Measurements from ENCODE around the gene ASGR2.

Gene ASGR2

GRCh38 chr17:7083592-7083991 is 31.0 kb downstream of the ASGR2 start:
- no peak for TF ChIP-seq PAX5 (IDR thresholded peaks at IDR 0.05; ENCODE audit: insufficient read depth, low read length, severe bottlenecking)
- TF ChIP-seq POLR2A (IDR thresholded peaks at IDR 0.05; ENCODE audit: low read depth, low read length), result no peak
- no peak for TF ChIP-seq TAF1 (IDR thresholded peaks at IDR 0.05; ENCODE audit: low read depth, low read length)
- TF ChIP-seq SPI1 (IDR thresholded peaks at IDR 0.05; ENCODE audit: low read depth, low read length), result no peak
- TF ChIP-seq POLR2AphosphoS5 (IDR thresholded peaks at IDR 0.05; ENCODE audit: low read depth, low read length), result no peak
- TF ChIP-seq POU2F2 (IDR thresholded peaks at IDR 0.05; ENCODE audit: low read depth, low read length), result no peak
- DNase-seq (ENCODE audit: insufficient read length, low spot score), result no peak
- no peak for FAIRE-seq

GRCh38 chr17:7081341-7082062 is 33.1 kb downstream of the ASGR2 start:
- TF ChIP-seq POU2F2 (IDR thresholded peaks at IDR 0.05; ENCODE audit: low read depth, low read length) (no peak), SPI1 (IDR thresholded peaks at IDR 0.05; ENCODE audit: low read depth, low read length) (no peak), TAF1 (IDR thresholded peaks at IDR 0.05; ENCODE audit: low read depth, low read length) (no peak), POLR2AphosphoS5 (IDR thresholded peaks at IDR 0.05; ENCODE audit: low read depth, low read length) (no peak), PAX5 (IDR thresholded peaks at IDR 0.05; ENCODE audit: insufficient read depth, low read length, severe bottlenecking) (no peak), POLR2A (IDR thresholded peaks at IDR 0.05; ENCODE audit: low read depth, low read length) (no peak)
- FAIRE-seq (peak; percentile 9), DNase-seq (ENCODE audit: insufficient read length, low spot score) (no peak)

GRCh38 chr17:7080456-7081041 is 34.1 kb downstream of the ASGR2 start:
- DNase-seq (ENCODE audit: insufficient read length, low spot score), result no peak
- FAIRE-seq, result no peak
- no peak for TF ChIP-seq POLR2AphosphoS5 (IDR thresholded peaks at IDR 0.05; ENCODE audit: low read depth, low read length)
- TF ChIP-seq PAX5 (IDR thresholded peaks at IDR 0.05; ENCODE audit: insufficient read depth, low read length, severe bottlenecking), result no peak
- TF ChIP-seq POLR2A (IDR thresholded peaks at IDR 0.05; ENCODE audit: low read depth, low read length), result no peak
- no peak for TF ChIP-seq POU2F2 (IDR thresholded peaks at IDR 0.05; ENCODE audit: low read depth, low read length)
- no peak for TF ChIP-seq SPI1 (IDR thresholded peaks at IDR 0.05; ENCODE audit: low read depth, low read length)
- no peak for TF ChIP-seq TAF1 (IDR thresholded peaks at IDR 0.05; ENCODE audit: low read depth, low read length)

GRCh38 chr17:7079581-7080455 is 34.8 kb downstream of the ASGR2 start, which contains the start of gene CLEC10A:
CLEC10A (minus strand) TSS chr17:7080251; CDS start chr17:7078812, 1,439 bp downstream.
- TF ChIP-seq SPI1 (IDR thresholded peaks at IDR 0.05; ENCODE audit: low read depth, low read length) (no peak), POLR2A (IDR thresholded peaks at IDR 0.05; ENCODE audit: low read depth, low read length) (no peak), TAF1 (IDR thresholded peaks at IDR 0.05; ENCODE audit: low read depth, low read length) (no peak), POU2F2 (IDR thresholded peaks at IDR 0.05; ENCODE audit: low read depth, low read length) (no peak), POLR2AphosphoS5 (IDR thresholded peaks at IDR 0.05; ENCODE audit: low read depth, low read length) (no peak), PAX5 (IDR thresholded peaks at IDR 0.05; ENCODE audit: insufficient read depth, low read length, severe bottlenecking) (no peak)
- FAIRE-seq (no peak), DNase-seq (ENCODE audit: insufficient read length, low spot score) (no peak)

- TF ChIP-seq POU2F2 (IDR thresholded peaks at IDR 0.05; ENCODE audit: low read depth, low read length) (no peak), TAF1 (IDR thresholded peaks at IDR 0.05; ENCODE audit: low read depth, low read length) (no peak), PAX5 (IDR thresholded peaks at IDR 0.05; ENCODE audit: insufficient read depth, low read length, severe bottlenecking) (no peak), SPI1 (IDR thresholded peaks at IDR 0.05; ENCODE audit: low read depth, low read length) (no peak), POLR2A (IDR thresholded peaks at IDR 0.05; ENCODE audit: low read depth, low read length) (no peak), POLR2AphosphoS5 (IDR thresholded peaks at IDR 0.05; ENCODE audit: low read depth, low read length) (no peak)
- DNase-seq (ENCODE audit: insufficient read length, low spot score) (no peak), FAIRE-seq (no peak)
These were observed 35.9 kb downstream of the ASGR2 start for GRCh38 chr17:7078711-7079110.

- no peak for TF ChIP-seq PAX5 (IDR thresholded peaks at IDR 0.05; ENCODE audit: insufficient read depth, low read length, severe bottlenecking)
- no peak for TF ChIP-seq POLR2A (IDR thresholded peaks at IDR 0.05; ENCODE audit: low read depth, low read length)
These were observed 36.6 kb downstream of the ASGR2 start for GRCh38 chr17:7077911-7078546.

GRCh38 chr17:7074931-7075330 is 39.7 kb downstream of the ASGR2 start:
- TF ChIP-seq TAF1 (IDR thresholded peaks at IDR 0.05; ENCODE audit: low read depth, low read length) (no peak), SPI1 (IDR thresholded peaks at IDR 0.05; ENCODE audit: low read depth, low read length) (no peak), POLR2AphosphoS5 (IDR thresholded peaks at IDR 0.05; ENCODE audit: low read depth, low read length) (no peak), POLR2A (IDR thresholded peaks at IDR 0.05; ENCODE audit: low read depth, low read length) (no peak), PAX5 (IDR thresholded peaks at IDR 0.05; ENCODE audit: insufficient read depth, low read length, severe bottlenecking) (no peak), POU2F2 (IDR thresholded peaks at IDR 0.05; ENCODE audit: low read depth, low read length) (no peak)
- no peak for DNase-seq (ENCODE audit: insufficient read length, low spot score)
- FAIRE-seq, result no peak

More at GRCh38 chr17:7077911-7078546, 36.6 kb downstream of the ASGR2 start:
- DNase-seq (ENCODE audit: insufficient read length, low spot score) (no peak), FAIRE-seq (no peak)

GRCh38 chr17:7072406-7072805 is 42.2 kb downstream of the ASGR2 start:
- TF ChIP-seq PAX5 (IDR thresholded peaks at IDR 0.05; ENCODE audit: insufficient read depth, low read length, severe bottlenecking) (no peak), POLR2A (IDR thresholded peaks at IDR 0.05; ENCODE audit: low read depth, low read length) (no peak), POLR2AphosphoS5 (IDR thresholded peaks at IDR 0.05; ENCODE audit: low read depth, low read length) (no peak), SPI1 (IDR thresholded peaks at IDR 0.05; ENCODE audit: low read depth, low read length) (no peak), POU2F2 (IDR thresholded peaks at IDR 0.05; ENCODE audit: low read depth, low read length) (no peak), TAF1 (IDR thresholded peaks at IDR 0.05; ENCODE audit: low read depth, low read length) (no peak)
- DNase-seq (ENCODE audit: insufficient read length, low spot score), result no peak
- no peak for FAIRE-seq

Measured in GM12891 (cell line).